ENCODE data around the gene CD244.
"Not testable (repeated sequence)": the region's sequence is repeated elsewhere in the genome, so short reads cannot be mapped to it uniquely, and the experiment has no call there.

The CD244 gene

GRCh38 chr1:160862203-160863060, at the start of gene CD244:
CD244 (minus strand) TSS chr1:160862887; CDS start chr1:160862677, 210 bp downstream.
- DNase-seq (ENCODE audit: low spot score) = no peak

GRCh38 chr1:160911925-160912324, 49.2 kb upstream of the CD244 start:
- DNase-seq (ENCODE audit: low spot score) = no peak

- no peak for DNase-seq (ENCODE audit: low spot score)
Observed at GRCh38 chr1:160911441-160911840, 48.8 kb upstream of the CD244 start.

GRCh38 chr1:160910170-160910750, 47.6 kb upstream of the CD244 start:
- DNase-seq (ENCODE audit: low spot score) = no peak

GRCh38 chr1:160907976-160908375, 45.3 kb upstream of the CD244 start:
- no peak for DNase-seq (ENCODE audit: low spot score)

- DNase-seq (ENCODE audit: low spot score) = no peak
Observed at GRCh38 chr1:160905617-160905989, 42.9 kb upstream of the CD244 start.

GRCh38 chr1:160904783-160905616, 42.3 kb upstream of the CD244 start:
- DNase-seq (ENCODE audit: low spot score) = no peak

- DNase-seq (ENCODE audit: low spot score) = not testable (repeated sequence)
Observed at GRCh38 chr1:160902251-160902650, 39.6 kb upstream of the CD244 start.

- DNase-seq (ENCODE audit: low spot score) = no peak
Observed at GRCh38 chr1:160901768-160902167, 39.1 kb upstream of the CD244 start.

- DNase-seq (ENCODE audit: low spot score) = not testable (repeated sequence)
Observed at GRCh38 chr1:160900683-160901082, 38.0 kb upstream of the CD244 start.

GRCh38 chr1:160894368-160895135, 31.9 kb upstream of the CD244 start:
- DNase-seq (ENCODE audit: low spot score) = not testable (repeated sequence)

- no peak for DNase-seq (ENCODE audit: low spot score)
Observed at GRCh38 chr1:160891474-160891873, 28.8 kb upstream of the CD244 start.

GRCh38 chr1:160888926-160889325, 26.2 kb upstream of the CD244 start:
- DNase-seq (ENCODE audit: low spot score) = no peak

- no peak for DNase-seq (ENCODE audit: low spot score)
Observed at GRCh38 chr1:160887071-160887470, 24.4 kb upstream of the CD244 start.

GRCh38 chr1:160885042-160885441, 22.4 kb upstream of the CD244 start, which contains the start of gene ITLN1:
ITLN1 (minus strand) TSS chr1:160885180; CDS start chr1:160884877, 303 bp downstream.
- DNase-seq (ENCODE audit: low spot score) = no peak

GRCh38 chr1:160884579-160884978, 21.9 kb upstream of the CD244 start:
- DNase-seq (ENCODE audit: low spot score) = no peak

GRCh38 chr1:160883581-160884513, 21.2 kb upstream of the CD244 start:
- DNase-seq (ENCODE audit: low spot score) = no peak

- no peak for DNase-seq (ENCODE audit: low spot score)
Observed at GRCh38 chr1:160882582-160882981, 19.9 kb upstream of the CD244 start.

GRCh38 chr1:160881264-160881663, 18.6 kb upstream of the CD244 start:
- not testable (repeated sequence) for DNase-seq (ENCODE audit: low spot score)

- DNase-seq (ENCODE audit: low spot score) = no peak
Observed at GRCh38 chr1:160880216-160880615, 17.5 kb upstream of the CD244 start.

- no peak for DNase-seq (ENCODE audit: low spot score)
Observed at GRCh38 chr1:160879056-160879455, 16.4 kb upstream of the CD244 start.

Measured in ecto neural progenitor cell (in vitro differentiated cells).